H9 (cell line): Measurements from ENCODE around the gene PRKD3. TPM values are rescaled to one million over a fixed set of nuclear protein-coding genes. Genes with fewer than 3 reads are reported as not detected.

Experiments
- DNase-seq: peaks from one replicate; pipeline ENCODE4 v3.0.0-alpha.2; 2017
- H2AFZ ChIP-seq: one replicate; pipeline ENCODE4 v1.6.1; 2013; ENCODE audit warnings: mild to moderate bottlenecking, low read length, control low read depth, moderate library complexity
- H2AK5ac ChIP-seq: 2 replicates; pipeline ENCODE4 v1.6.1; 2013; ENCODE audit warnings: low read length, control low read depth, mixed read lengths; ENCODE audit not compliant: insufficient read length
- H2BK120ac ChIP-seq: one replicate; pipeline ENCODE4 v1.6.1; 2013; ENCODE audit warnings: low read depth, mild to moderate bottlenecking, low read length, control low read depth, inconsistent platforms; ENCODE audit not compliant: poor library complexity, severe bottlenecking
- H2BK12ac ChIP-seq: 2 replicates; pipeline ENCODE4 v1.6.1; 2013; ENCODE audit warnings: low read length, control low read depth, mixed read lengths, low read depth; ENCODE audit not compliant: insufficient read length
- H2BK15ac ChIP-seq: 2 replicates; pipeline ENCODE4 v1.6.1; 2013; ENCODE audit warnings: low read depth, low read length, control low read depth
- H2BK20ac ChIP-seq: one replicate; pipeline ENCODE4 v1.6.1; 2013; ENCODE audit warnings: low read depth, mild to moderate bottlenecking, low read length, control low read depth, inconsistent platforms; ENCODE audit not compliant: poor library complexity, severe bottlenecking
- H2BK5ac ChIP-seq: 2 replicates; pipeline ENCODE4 v1.6.1; 2013; ENCODE audit warnings: low read length, control low read depth, mixed read lengths; ENCODE audit not compliant: insufficient read length
- H3K14ac ChIP-seq: 2 replicates; pipeline ENCODE4 v1.6.1; 2013; ENCODE audit warnings: low read length, control low read depth; ENCODE audit not compliant: insufficient read depth
- H3K18ac ChIP-seq: 2 replicates; pipeline ENCODE4 v1.6.1; 2013; ENCODE audit warnings: low read depth, mild to moderate bottlenecking, mixed read lengths, low read length, control low read depth; ENCODE audit not compliant: insufficient read length
- H3K23ac ChIP-seq: 2 replicates; pipeline ENCODE4 v1.6.1; 2013; ENCODE audit warnings: low read length, control low read depth, mixed read lengths, low read depth; ENCODE audit not compliant: insufficient read length
- H3K23me2 ChIP-seq: 2 replicates; pipeline ENCODE4 v1.6.1; 2013; ENCODE audit warnings: low read depth, mild to moderate bottlenecking, mixed read lengths, low read length, control low read depth; ENCODE audit not compliant: insufficient read length, poor library complexity, severe bottlenecking
- H3K27ac ChIP-seq: 2 replicates; pipeline ENCODE4 v1.5.1; 2013; ENCODE audit warnings: low read length, control low read depth, mixed read lengths, low read depth; ENCODE audit not compliant: insufficient read length
- H3K27me3 ChIP-seq: 2 replicates; pipeline ENCODE4 v1.6.1; 2013; ENCODE audit warnings: low read length, control low read depth, inconsistent platforms; ENCODE audit not compliant: insufficient read depth
- H3K4ac ChIP-seq: 2 replicates; pipeline ENCODE4 v1.6.1; 2013; ENCODE audit warnings: low read depth, mild to moderate bottlenecking, control low read depth, inconsistent platforms, low read length, moderate library complexity
- H3K4me1 ChIP-seq: 2 replicates; pipeline ENCODE4 v1.6.1; 2013; ENCODE audit warnings: low read length, control low read depth, inconsistent platforms; ENCODE audit not compliant: insufficient read depth
- H3K4me2 ChIP-seq: 2 replicates; pipeline ENCODE4 v1.6.1; 2013; ENCODE audit warnings: low read length, control low read depth, mixed read lengths; ENCODE audit not compliant: insufficient read length, insufficient read depth
- H3K56ac ChIP-seq: 2 replicates; pipeline ENCODE4 v1.6.1; 2013; ENCODE audit warnings: low read depth, mild to moderate bottlenecking, mixed read lengths, low read length, control low read depth; ENCODE audit not compliant: insufficient read length
- H3K79me1 ChIP-seq: 2 replicates; pipeline ENCODE4 v1.6.1; 2013; ENCODE audit warnings: low read depth, mild to moderate bottlenecking, moderate library complexity, low read length, control low read depth, inconsistent platforms; ENCODE audit not compliant: insufficient read depth, poor library complexity, severe bottlenecking
- H3K79me2 ChIP-seq: 2 replicates; pipeline ENCODE4 v1.6.1; 2013; ENCODE audit warnings: low read length, control low read depth, inconsistent platforms; ENCODE audit not compliant: insufficient read depth
- H3K9ac ChIP-seq: 2 replicates; pipeline ENCODE4 v1.6.1; 2013; ENCODE audit warnings: low read length, control low read depth, mixed read lengths; ENCODE audit not compliant: insufficient read length; ENCODE audit errors: extremely low read depth
- H3K9me3 ChIP-seq: one replicate; pipeline ENCODE4 v1.6.1; 2013; ENCODE audit warnings: low read depth, low read length, inconsistent platforms; ENCODE audit not compliant: control insufficient read depth
- H3T11ph ChIP-seq: one replicate; pipeline ENCODE4 v1.6.1; 2013; ENCODE audit warnings: mild to moderate bottlenecking, low read length, control low read depth, inconsistent platforms
- H4K20me1 ChIP-seq: one replicate; pipeline ENCODE4 v1.6.1; 2013; ENCODE audit not compliant: control insufficient read depth, insufficient read length, insufficient read depth
- H4K5ac ChIP-seq: 2 replicates; pipeline ENCODE4 v1.6.1; 2013; ENCODE audit warnings: low read depth, mild to moderate bottlenecking, mixed read lengths, low read length, control low read depth; ENCODE audit not compliant: insufficient read length
- H4K8ac ChIP-seq: replicated peaks from 2 replicates; pipeline ENCODE4 v1.6.1; 2013; ENCODE audit warnings: low read length, control low read depth, mixed read lengths, low read depth; ENCODE audit not compliant: insufficient read length
- H4K91ac ChIP-seq: 2 replicates; pipeline ENCODE4 v1.6.1; 2013; ENCODE audit warnings: low read depth, mild to moderate bottlenecking, moderate library complexity, mixed read lengths, low read length, control low read depth; ENCODE audit not compliant: insufficient read length
- H3K27ac Mint-ChIP-seq, 3 experiments: 2 replicates in 2 of 3; 3 replicates in 1 of 3; pipeline ENCODE4 v1.8.0; 2020 to 2021; ENCODE audit warnings: mixed read lengths in 3 of 3, mild to moderate bottlenecking in 1 of 3, moderate library complexity in 1 of 3
- H3K27me3 Mint-ChIP-seq: 2 replicates; pipeline ENCODE4 v1.8.0; 2021; ENCODE audit warnings: low read depth, mild to moderate bottlenecking, moderate library complexity, mixed read lengths
- H3K36me3 Mint-ChIP-seq, 3 experiments: 2 replicates in 2 of 3; 3 replicates in 1 of 3; pipeline ENCODE4 v1.8.0; 2020 to 2021; ENCODE audit warnings: low read depth in 3 of 3, mixed read lengths in 3 of 3; ENCODE audit not compliant: insufficient read depth in 1 of 3
- H3K4me1 Mint-ChIP-seq, 2 experiments: 2 replicates each; pipeline ENCODE4 v1.8.0; 2020; ENCODE audit warnings: mixed read lengths in 2 of 2
- H3K4me3 Mint-ChIP-seq, 2 experiments: 2 replicates in 1 of 2; 3 replicates in 1 of 2; pipeline ENCODE4 v1.8.0; 2020 to 2021; ENCODE audit warnings: mild to moderate bottlenecking in 2 of 2, mixed read lengths in 2 of 2, moderate library complexity in 1 of 2
- H3K9me3 Mint-ChIP-seq, 2 experiments: 2 replicates in 1 of 2; 3 replicates in 1 of 2; pipeline ENCODE4 v1.8.0; 2020; ENCODE audit warnings: mild to moderate bottlenecking in 2 of 2, mixed read lengths in 2 of 2, moderate library complexity in 1 of 2
- CTCF ChIP-seq: fragments of 200-600 bp; sonication (generic); conservative IDR thresholded peaks from 3 replicates; pipeline ENCODE4 v1.8.0; 2021; ENCODE audit warnings: antibody characterized with exemption, mild to moderate bottlenecking
- total RNA-seq: library from RNA; stranded (reverse); gene quantifications from 2 replicates; pipeline ENCODE4 v1.2.1, GENCODE V29; 2021

Gene PRKD3
- total RNA-seq, 1 experiment from 2014 or later = 63.3 TPM

GRCh38 chr2:37372000-37372399, 47.4 kb upstream of the PRKD3 start:
- no peak overlapping the region for H2AK5ac ChIP-seq
- H3K14ac ChIP-seq = no peak overlapping the region
- no peak overlapping the region for H4K8ac ChIP-seq
- no peak overlapping the region for H3K4me3 Mint-ChIP-seq
- H3K4me1 ChIP-seq = no peaks in the 10 kb centered on the region; the same call in 1 of the 2 replicates
- no peak overlapping the region for H2BK20ac ChIP-seq
- no peak overlapping the region for H2BK12ac ChIP-seq
- no peak overlapping the region for H3K4ac ChIP-seq
- H3K4me1 Mint-ChIP-seq = no peaks in the 10 kb centered on the region
- no peak overlapping the region for H3T11ph ChIP-seq
- no peak overlapping the region for H2AFZ ChIP-seq
- H2BK5ac ChIP-seq = no peak overlapping the region
- TF ChIP-seq CTCF = no peak
- H3K27me3 ChIP-seq = no peaks in the 10 kb centered on the region
- H3K23me2 ChIP-seq = no peaks in the 10 kb centered on the region
- no peaks in the 10 kb centered on the region for H3K9me3 Mint-ChIP-seq
- no peaks in the 10 kb centered on the region for H3K27me3 Mint-ChIP-seq
- no peak overlapping the region for H3K9ac ChIP-seq
- H3K18ac ChIP-seq = no peak overlapping the region
- H3K79me2 ChIP-seq = no peaks in the 10 kb centered on the region
- H3K56ac ChIP-seq = no peak overlapping the region
- no peaks in the 10 kb centered on the region for H3K79me1 ChIP-seq
- no peaks in the 10 kb centered on the region for H4K20me1 ChIP-seq
- no peak overlapping the region for H2BK120ac ChIP-seq
- H3K4me2 ChIP-seq = no peak overlapping the region
- H2BK15ac ChIP-seq = no peak overlapping the region
- no peak overlapping the region for H3K27ac ChIP-seq
- H3K23ac ChIP-seq = no peak overlapping the region
- H4K91ac ChIP-seq = no peak overlapping the region
- no peak overlapping the region for H4K5ac ChIP-seq
- DNase-seq = no peak
- no peak overlapping the region for H3K27ac Mint-ChIP-seq
- H3K9me3 ChIP-seq = no peaks in the 10 kb centered on the region
- no peaks in the 10 kb centered on the region for H3K36me3 Mint-ChIP-seq
